Lung (tissue), 12 donors: ENCODE data around the gene DDB1. TPM values are rescaled to one million over a fixed set of nuclear protein-coding genes. Genes with fewer than 3 reads are reported as not detected.

Experiments
- ATAC-seq: fragments of 200-7000 bp; cut with Tn5 transposase; one replicate; pipeline ENCODE4 v1.9.1; 2020; ENCODE audit warnings: moderate number of reproducible peaks; ENCODE audit not compliant: insufficient read depth, low FRiP score
- DNase-seq, 3 donors: peaks; one replicate each; pipeline ENCODE4 v3.0.0-alpha.2; 2013 to 2017
- H3K27ac ChIP-seq, 2 donors: one replicate each; pipeline ENCODE4 v1.5.1; 2013; ENCODE audit warnings: mild to moderate bottlenecking in 2 of 2, moderate library complexity in 2 of 2, control low read depth in 1 of 2, inconsistent platforms in 1 of 2, low read depth in 1 of 2, low read length in 1 of 2
- H3K27me3 ChIP-seq, 3 donors: one replicate each; pipeline ENCODE4 v1.5.1; 2013; ENCODE audit warnings: low read length in 2 of 3; ENCODE audit not compliant: control insufficient read depth in 3 of 3, insufficient read depth in 3 of 3
- H3K36me3 ChIP-seq, 4 donors: one replicate each; pipeline ENCODE4 v1.5.1; 2013; ENCODE audit warnings: low read length in 4 of 4, mild to moderate bottlenecking in 1 of 4, moderate library complexity in 1 of 4; ENCODE audit not compliant: control insufficient read depth in 4 of 4, insufficient read depth in 4 of 4
- H3K4me1 ChIP-seq, 5 donors: one replicate each; pipeline ENCODE4 v1.5.1; 2013; ENCODE audit warnings: low read length in 5 of 5, mild to moderate bottlenecking in 2 of 5, moderate library complexity in 1 of 5; ENCODE audit not compliant: control insufficient read depth in 5 of 5, insufficient read depth in 5 of 5
- H3K4me3 ChIP-seq: one replicate; pipeline ENCODE4 v1.5.1; 2013; ENCODE audit warnings: mild to moderate bottlenecking, control low read depth, moderate library complexity
- H3K9ac ChIP-seq, 2 donors: one replicate each; pipeline ENCODE4 v1.5.1; 2013; ENCODE audit warnings: low read length in 2 of 2, control low read depth in 1 of 2; ENCODE audit not compliant: insufficient read depth in 1 of 2
- H3K9me3 ChIP-seq, 4 donors: one replicate each; pipeline ENCODE4 v1.5.1; 2013; ENCODE audit warnings: low read length in 3 of 4, mild to moderate bottlenecking in 1 of 4, moderate library complexity in 1 of 4; ENCODE audit not compliant: control insufficient read depth in 4 of 4, insufficient read depth in 3 of 4
- CTCF ChIP-seq: IDR thresholded peaks from 2 replicates; pipeline ENCODE4 v1.5.1; 2012; ENCODE audit warnings: mild to moderate bottlenecking; ENCODE audit errors: control extremely low read depth, extremely low read depth
- WGBS, 2 donors: extraction: QIAGEN DNeasy Blood & Tissue Kit; methylation state at CpG; one replicate each; pipeline ENCODE4 v1.1.7; 2013; 5-methylcytosine and 5-hydroxymethylcytosine counted together
- polyA plus RNA-seq, 2 donors: library from polyadenylated mRNA; stranded (reverse); fragments of 200-250 nt; gene quantifications; one replicate each; pipeline ENCODE4 v1.2.1, GENCODE V29; 2013
- total RNA-seq, 2 donors: library from RNA; depleted of rRNA in 1 of 2; stranded (reverse); fragments of >200 nt in 1 of 2; gene quantifications; one replicate each; pipeline ENCODE4 v1.2.1, GENCODE V29; 2014 to 2021
- donor health status: control.
- donor health status: control.
- donor health status: Bipolar disorder and iron deficiency.
- donor health status: healthy.
- donor health status: DM: yes; HTN: yes; CAD: no.

The DDB1 gene
- total and polyA plus RNA-seq, 4 donors = 88.5 to 184 (median 121) TPM

- H3K9ac ChIP-seq = no peak overlapping the region
- H3K4me3 ChIP-seq = no peak overlapping the region
- ATAC-seq = no peak
- no peaks in the 10 kb centered on the region for H3K9me3 ChIP-seq
- no peaks in the 10 kb centered on the region for H3K27me3 ChIP-seq
- no peak overlapping the region for H3K27ac ChIP-seq
- WGBS, 2 donors = 95 to 97% methylated on average over 4 of the region's 4 CpGs
- H3K4me1 ChIP-seq = no peaks in the 10 kb centered on the region
- TF ChIP-seq CTCF = no peak
- DNase-seq = no peak
- H3K36me3 ChIP-seq = no peaks in the 10 kb centered on the region
Measured at GRCh38 chr11:61274084-61274483, 58.8 kb downstream of the DDB1 start.

GRCh38 chr11:61273178-61274078 is 59.5 kb downstream of the DDB1 start:
- no peaks in the 10 kb centered on the region for H3K9me3 ChIP-seq
- WGBS, 2 donors = 77 to 84% methylated on average over 16 of the region's 16 CpGs
- ATAC-seq (peak; percentile 82), DNase-seq (peak in 1 of 3 donors; percentile 8)
- no peak overlapping the region for H3K27ac ChIP-seq
- TF ChIP-seq CTCF = no peak
- no peak overlapping the region for H3K9ac ChIP-seq
- H3K27me3 ChIP-seq = no peaks in the 10 kb centered on the region
- H3K4me3 ChIP-seq = no peak overlapping the region
- H3K36me3 ChIP-seq = no peaks in the 10 kb centered on the region
- H3K4me1 ChIP-seq = no peaks in the 10 kb centered on the region

- Histone ChIP-seq H3K27me3 (no peaks in the 10 kb centered on the region), H3K4me1 (no peaks in the 10 kb centered on the region), H3K9me3 (no peaks in the 10 kb centered on the region), H3K27ac (no peak overlapping the region), H3K4me3 (no peak overlapping the region), H3K9ac (no peak overlapping the region), H3K36me3 (no peaks in the 10 kb centered on the region)
- no peak for DNase-seq
- no peak for ATAC-seq
- no peak for TF ChIP-seq CTCF
- WGBS, 2 donors = 89 to 92% methylated on average over 3 of the region's 3 CpGs
Measured at GRCh38 chr11:61272731-61273130, 60.2 kb downstream of the DDB1 start.
